ENCODE results near the gene HSF4.

The HSF4 gene

DNA sequence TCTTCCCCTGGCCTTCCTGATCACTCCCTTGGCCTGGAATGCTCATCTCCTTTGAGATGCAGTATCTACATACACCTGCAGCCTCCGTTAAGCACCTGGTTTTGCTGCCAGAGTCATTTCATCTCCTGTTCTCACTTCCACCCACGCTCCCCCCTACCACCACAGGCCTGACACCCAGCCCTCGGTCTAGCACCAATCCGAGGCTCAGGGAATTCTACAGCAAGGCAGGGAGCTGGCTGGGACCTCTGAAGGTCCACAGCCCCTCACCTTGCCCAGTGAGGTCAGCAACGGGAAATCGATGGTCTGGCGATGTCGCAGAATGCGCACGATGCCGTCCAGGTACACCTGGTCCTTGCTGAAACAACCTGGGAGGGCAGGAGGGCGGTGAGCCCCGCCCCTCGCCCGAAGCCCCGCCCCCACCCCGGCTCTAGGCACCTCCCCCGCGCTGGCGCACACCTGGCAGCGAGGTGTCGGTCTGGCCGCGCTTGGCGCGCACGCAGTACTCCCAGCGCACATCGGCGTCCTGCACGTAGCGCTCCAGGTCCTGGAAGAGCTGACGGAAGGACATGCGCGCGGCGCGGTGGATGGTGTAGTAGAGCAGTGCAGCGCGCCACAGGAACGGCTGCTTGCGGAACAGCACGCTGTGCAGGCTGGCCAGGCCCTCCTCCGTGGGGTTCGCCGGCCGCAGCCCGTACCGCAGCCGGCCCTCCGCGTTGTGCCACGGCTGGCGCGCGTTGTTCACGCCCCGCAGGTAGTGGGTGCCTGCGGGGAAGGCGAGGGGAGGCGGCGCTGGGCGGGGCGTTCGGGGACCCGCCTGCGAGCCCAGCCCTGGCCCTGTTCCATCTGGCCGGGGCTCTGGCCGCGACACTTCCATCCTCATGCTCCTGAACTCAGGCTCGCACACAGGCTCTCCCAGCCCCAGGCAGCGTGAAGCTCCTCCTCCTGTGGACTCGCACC lies 13.5 kb downstream of the HSF4 start:
- Histone ChIP-seq H3K9ac (no peak overlapping the region), H3K79me2 (no peaks in the 10 kb centered on the region), H3K4me1 (peaks cover 15% of the 10 kb centered on the region), H2AFZ (peak overlapping the region; percentile 86), H3K4me3 (ENCODE audit: low read depth, low read length) (peak overlapping the region; percentile 47), H3K9me3 (ENCODE audit: control insufficient read depth, low read length) (no peaks in the 10 kb centered on the region), H3K36me3 (ENCODE audit: control insufficient read depth, insufficient read depth, low read length) (no peaks in the 10 kb centered on the region), H3K27me3 (ENCODE audit: control insufficient read depth, insufficient read depth, low read length) (no peaks in the 10 kb centered on the region), H3K4me2 (ENCODE audit: low read length) (peak overlapping the region; percentile 93), H3K27ac (peak overlapping the region; percentile 40)
- TF ChIP-seq CTCF (IDR thresholded peaks at IDR 0.05) = peak; percentile 12

- no peak overlapping the region for H3K9ac ChIP-seq
- H3K27me3 ChIP-seq (ENCODE audit: control insufficient read depth, insufficient read depth, low read length) = no peaks in the 10 kb centered on the region
- no peak for TF ChIP-seq CTCF (IDR thresholded peaks at IDR 0.05)
- H3K79me2 ChIP-seq = no peaks in the 10 kb centered on the region
- H3K36me3 ChIP-seq (ENCODE audit: control insufficient read depth, insufficient read depth, low read length) = no peaks in the 10 kb centered on the region
- H2AFZ ChIP-seq = no peak overlapping the region
- H3K9me3 ChIP-seq (ENCODE audit: control insufficient read depth, low read length) = no peaks in the 10 kb centered on the region
- no peak overlapping the region for H3K4me2 ChIP-seq (ENCODE audit: low read length)
- H3K27ac ChIP-seq = no peak overlapping the region
- H3K4me3 ChIP-seq (ENCODE audit: low read depth, low read length) = no peak overlapping the region
- H3K4me1 ChIP-seq = peaks cover 12% of the 10 kb centered on the region
Observed at GRCh38 chr16:67179421-67180080, 15.0 kb downstream of the HSF4 start.

DNA sequence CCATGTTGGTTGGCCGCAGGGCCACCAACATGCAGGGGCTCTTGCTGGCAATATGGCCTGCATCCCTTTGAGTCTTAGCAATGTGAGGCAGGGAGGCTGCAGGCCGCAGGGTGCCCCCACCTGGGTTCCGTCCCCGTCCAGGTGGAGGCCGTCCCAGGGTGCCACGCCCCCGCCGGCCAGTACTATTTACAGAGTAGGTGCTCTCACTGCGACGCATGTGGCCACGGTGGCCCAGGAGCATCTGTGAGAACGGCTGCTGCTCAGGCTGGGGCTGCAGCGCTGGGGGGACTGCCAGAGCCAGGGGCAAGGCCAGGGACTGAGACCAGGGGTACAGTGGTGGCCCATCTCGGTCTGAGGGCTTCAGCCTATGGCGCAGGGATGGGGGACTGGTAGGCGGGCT lies 15.6 kb downstream of the HSF4 start:
- no peaks in the 10 kb centered on the region for H3K36me3 ChIP-seq (ENCODE audit: control insufficient read depth, insufficient read depth, low read length)

GRCh38 chr16:67181346-67181745 lies 16.8 kb downstream of the HSF4 start:
- no peak overlapping the region for H3K4me3 ChIP-seq (ENCODE audit: low read depth, low read length)
- no peaks in the 10 kb centered on the region for H3K36me3 ChIP-seq (ENCODE audit: control insufficient read depth, insufficient read depth, low read length)
- H3K27ac ChIP-seq = no peak overlapping the region
- H3K9me3 ChIP-seq (ENCODE audit: control insufficient read depth, low read length) = no peaks in the 10 kb centered on the region
- no peaks in the 10 kb centered on the region for H3K79me2 ChIP-seq
- H3K4me2 ChIP-seq (ENCODE audit: low read length) = no peak overlapping the region
- no peak for TF ChIP-seq CTCF (IDR thresholded peaks at IDR 0.05)
- H3K9ac ChIP-seq = no peak overlapping the region
- no peaks in the 10 kb centered on the region for H3K27me3 ChIP-seq (ENCODE audit: control insufficient read depth, insufficient read depth, low read length)
- peaks cover 23% of the 10 kb centered on the region for H3K4me1 ChIP-seq
- H2AFZ ChIP-seq = no peak overlapping the region

More for the DNA sequence above, 15.6 kb downstream of the HSF4 start:
- Histone ChIP-seq H3K27me3 (ENCODE audit: control insufficient read depth, insufficient read depth, low read length) (no peaks in the 10 kb centered on the region), H3K4me2 (ENCODE audit: low read length) (no peak overlapping the region), H3K79me2 (no peaks in the 10 kb centered on the region), H3K4me3 (ENCODE audit: low read depth, low read length) (no peak overlapping the region), H2AFZ (no peak overlapping the region), H3K9me3 (ENCODE audit: control insufficient read depth, low read length) (no peaks in the 10 kb centered on the region), H3K9ac (no peak overlapping the region), H3K27ac (no peak overlapping the region), H3K4me1 (peaks cover 16% of the 10 kb centered on the region)
- TF ChIP-seq CTCF (IDR thresholded peaks at IDR 0.05) = no peak

Data from parathyroid adenoma (tissue), 2 donors.